Activated CD4-positive, alpha-beta T cell treated with anti-CD3 and anti-CD28 coated beads for 4 hours (primary cell): ENCODE data around the gene AK6.
"Not testable (repeated sequence)": the region's sequence is repeated elsewhere in the genome, so short reads cannot be mapped to it uniquely, and the experiment has no call there.

ENCODE experiments used
- DNase-seq, 2 donors: peaks; one replicate each; pipeline ENCODE4 v3.0.0-alpha.2; 2020

AK6 gene

GRCh38 chr5:69334793-69335268, 34.5 kb downstream of the AK6 start:
- peak; percentile 67 to 68 for DNase-seq

- not testable (repeated sequence) for DNase-seq
Observed at GRCh38 chr5:69333668-69334315, 35.5 kb downstream of the AK6 start.

GRCh38 chr5:69331528-69332445, 37.5 kb downstream of the AK6 start:
- DNase-seq: no peak

- no peak for DNase-seq
Observed at GRCh38 chr5:69329905-69330489, 39.3 kb downstream of the AK6 start.

- no peak for DNase-seq
Observed at GRCh38 chr5:69326365-69326764, 43.0 kb downstream of the AK6 start.

- no peak for DNase-seq
Observed at GRCh38 chr5:69317391-69317790, 51.9 kb downstream of the AK6 start.

- no peak for DNase-seq
Observed at GRCh38 chr5:69315972-69316371, 53.3 kb downstream of the AK6 start.

- DNase-seq: no peak
Observed at GRCh38 chr5:69313428-69313827, 55.9 kb downstream of the AK6 start.

GRCh38 chr5:69312459-69313160, 56.7 kb downstream of the AK6 start:
- DNase-seq: no peak

GRCh38 chr5:69309380-69309779, 59.9 kb downstream of the AK6 start:
- no peak for DNase-seq

GRCh38 chr5:69308046-69308553, 61.2 kb downstream of the AK6 start:
- no peak for DNase-seq

- DNase-seq: no peak
Observed at GRCh38 chr5:69305512-69305911, 63.8 kb downstream of the AK6 start.
